WTC11 (cell line): ENCODE data around the gene PPP3CA.

Source experiments
- IRF2 ChIP-seq: sonication (generic); formaldehyde crosslinking; IDR thresholded peaks from 2 replicates; pipeline ENCODE4 v1.8.0; 2022; ENCODE audit warnings: low read depth, missing genetic modification reagents, borderline replicate concordance
- MAX ChIP-seq: sonication (generic); formaldehyde crosslinking; IDR thresholded peaks from 2 replicates; pipeline ENCODE4 v1.8.0; 2022; ENCODE audit warnings: mild to moderate bottlenecking, missing genetic modification reagents
- PRRX2 ChIP-seq: fragments of 250-450 bp; sonication (Bioruptor Pico); IDR thresholded peaks from 2 replicates; pipeline ENCODE4 v1.8.0; 2021; ENCODE audit warnings: mild to moderate bottlenecking
- TF ChIP-seq, protein P1 (sequence below): sonication (generic); formaldehyde crosslinking; IDR thresholded peaks from 2 replicates; pipeline ENCODE4 v1.8.1; 2023; ENCODE audit warnings: mild to moderate bottlenecking, missing genetic modification reagents

- TF ChIP-seq, protein P1, sequence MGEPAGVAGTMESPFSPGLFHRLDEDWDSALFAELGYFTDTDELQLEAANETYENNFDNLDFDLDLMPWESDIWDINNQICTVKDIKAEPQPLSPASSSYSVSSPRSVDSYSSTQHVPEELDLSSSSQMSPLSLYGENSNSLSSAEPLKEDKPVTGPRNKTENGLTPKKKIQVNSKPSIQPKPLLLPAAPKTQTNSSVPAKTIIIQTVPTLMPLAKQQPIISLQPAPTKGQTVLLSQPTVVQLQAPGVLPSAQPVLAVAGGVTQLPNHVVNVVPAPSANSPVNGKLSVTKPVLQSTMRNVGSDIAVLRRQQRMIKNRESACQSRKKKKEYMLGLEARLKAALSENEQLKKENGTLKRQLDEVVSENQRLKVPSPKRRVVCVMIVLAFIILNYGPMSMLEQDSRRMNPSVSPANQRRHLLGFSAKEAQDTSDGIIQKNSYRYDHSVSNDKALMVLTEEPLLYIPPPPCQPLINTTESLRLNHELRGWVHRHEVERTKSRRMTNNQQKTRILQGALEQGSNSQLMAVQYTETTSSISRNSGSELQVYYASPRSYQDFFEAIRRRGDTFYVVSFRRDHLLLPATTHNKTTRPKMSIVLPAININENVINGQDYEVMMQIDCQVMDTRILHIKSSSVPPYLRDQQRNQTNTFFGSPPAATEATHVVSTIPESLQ = no peak
- no peak for TF ChIP-seq PRRX2
- no peak for TF ChIP-seq MAX
- TF ChIP-seq IRF2 (CRISPR knock-in tag) = no peak
These were observed 231.4 kb downstream of the PPP3CA start for GRCh38 chr4:101115887-101116286.
